DND-41 (cell line): Measurements from ENCODE around the gene RALGPS1.

Source experiments
- ATAC-seq: fragments of 200-7000 bp; cut with Tn5 transposase; 3 replicates; pipeline ENCODE4 v1.9.1; 2021; ENCODE audit warnings: low read depth; ENCODE audit not compliant: insufficient read depth
- DNase-seq: peaks from one replicate; pipeline ENCODE4 v3.0.0-alpha.2; 2020
- H2AFZ ChIP-seq: 2 replicates; pipeline ENCODE4 v1.6.0; 2012; ENCODE audit warnings: low read depth, low read length
- H3K27ac ChIP-seq: 2 replicates; pipeline ENCODE4 v1.5.1; 2012; ENCODE audit warnings: low read length, inconsistent platforms
- H3K27me3 ChIP-seq: fragments of 200-600 bp; sonication (generic); 2 replicates; pipeline ENCODE4 v1.6.0; 2012; ENCODE audit warnings: low read length, mild to moderate bottlenecking, inconsistent platforms; ENCODE audit not compliant: insufficient read depth, poor library complexity
- H3K36me3 ChIP-seq: 2 replicates; pipeline ENCODE4 v1.5.1; 2012; ENCODE audit warnings: low read length, inconsistent platforms; ENCODE audit not compliant: insufficient read depth
- H3K4me1 ChIP-seq: 2 replicates; pipeline ENCODE4 v1.5.1; 2012; ENCODE audit warnings: mild to moderate bottlenecking, low read length; ENCODE audit not compliant: insufficient read depth
- H3K4me2 ChIP-seq: 2 replicates; pipeline ENCODE4 v1.6.0; 2012; ENCODE audit warnings: mild to moderate bottlenecking, moderate library complexity, low read length, inconsistent platforms; ENCODE audit not compliant: insufficient read depth
- H3K4me3 ChIP-seq, 2 experiments: fragments of 200-600 bp in 1 of 2; shearing (Covaris generic) in 1 of 2; 2 replicates each; pipeline ENCODE4 v1.5.1; 2012 to 2016; ENCODE audit warnings: inconsistent platforms in 2 of 2, low read length in 2 of 2, mild to moderate bottlenecking in 2 of 2, low read depth in 1 of 2, moderate library complexity in 1 of 2
- H3K79me2 ChIP-seq: 2 replicates; pipeline ENCODE4 v1.6.0; 2012; ENCODE audit warnings: low read length, inconsistent platforms; ENCODE audit not compliant: insufficient read depth
- H3K9ac ChIP-seq: 2 replicates; pipeline ENCODE4 v1.6.0; 2012; ENCODE audit warnings: low read depth, mild to moderate bottlenecking, inconsistent platforms, low read length, moderate library complexity
- H3K9me3 ChIP-seq: 2 replicates; pipeline ENCODE4 v1.5.1; 2012; ENCODE audit warnings: low read length, moderate library complexity, mild to moderate bottlenecking, inconsistent platforms; ENCODE audit not compliant: insufficient read depth, severe bottlenecking
- H4K20me1 ChIP-seq: 2 replicates; pipeline ENCODE4 v1.6.0; 2012; ENCODE audit warnings: low read length; ENCODE audit not compliant: insufficient read depth
- CTCF ChIP-seq: IDR thresholded peaks from 2 replicates; pipeline ENCODE4 v1.5.1; 2012; ENCODE audit warnings: borderline replicate concordance, low read length, moderate library complexity, mild to moderate bottlenecking; ENCODE audit not compliant: poor library complexity, severe bottlenecking; ENCODE audit errors: extremely low read depth
- EZH2 ChIP-seq: IDR thresholded peaks from 3 replicates; pipeline ENCODE4 v1.6.1; 2012; ENCODE audit warnings: borderline replicate concordance, low read depth, mild to moderate bottlenecking, moderate library complexity, low read length, inconsistent platforms; ENCODE audit not compliant: severe bottlenecking

RALGPS1 gene

DNA sequence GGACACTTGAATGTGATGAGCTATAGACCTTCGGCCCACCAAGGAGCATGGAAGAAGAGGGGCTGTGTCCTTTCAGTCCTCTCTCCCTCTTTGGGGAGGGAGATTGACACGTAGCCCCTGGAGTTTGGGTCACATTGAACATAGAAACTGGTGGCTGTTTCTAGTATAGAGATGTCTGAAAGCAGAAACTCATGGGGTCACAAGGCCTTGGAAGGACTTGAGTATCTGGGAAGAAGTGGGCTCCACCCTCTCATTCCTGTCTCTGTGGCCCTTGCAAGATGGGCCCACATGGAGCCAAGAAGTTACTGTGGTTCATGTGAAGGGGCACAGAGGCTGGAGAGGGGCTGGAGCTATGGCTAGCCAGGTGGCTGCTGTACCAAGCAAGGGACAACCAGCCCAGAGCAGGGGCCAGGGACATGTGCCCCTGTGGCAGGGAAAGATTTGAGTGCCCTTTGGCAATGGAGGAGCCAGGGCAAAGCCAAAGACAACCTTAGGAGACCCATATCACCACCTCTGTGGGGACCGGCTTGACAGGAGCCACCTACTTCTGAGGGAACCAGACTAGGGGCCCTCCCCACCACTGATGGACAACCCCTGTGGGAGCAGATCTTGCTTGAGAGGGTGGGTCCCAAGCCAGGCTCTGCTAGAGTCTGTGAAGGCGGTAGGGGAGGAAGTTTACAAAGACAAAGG lies 220.6 kb downstream of the RALGPS1 start:
- no peak overlapping the region for H2AFZ ChIP-seq
- no peak overlapping the region for H3K4me3 ChIP-seq
- peaks cover 17% of the 10 kb centered on the region for H3K27me3 ChIP-seq
- H3K9ac ChIP-seq, result no peak overlapping the region
- H3K27ac ChIP-seq, result no peak overlapping the region
- ATAC-seq (no peak), DNase-seq (no peak)
- no peaks in the 10 kb centered on the region for H3K79me2 ChIP-seq
- H3K9me3 ChIP-seq, result no peaks in the 10 kb centered on the region
- H3K4me2 ChIP-seq, result no peak overlapping the region
- no peaks in the 10 kb centered on the region for H3K36me3 ChIP-seq
- no peaks in the 10 kb centered on the region for H3K4me1 ChIP-seq
- H4K20me1 ChIP-seq, result peaks cover 7% of the 10 kb centered on the region
- TF ChIP-seq EZH2 (no peak), CTCF (no peak)

GRCh38 chr9:127136081-127136879 lies 221.7 kb downstream of the RALGPS1 start:
- no peak overlapping the region for H3K4me3 ChIP-seq
- H2AFZ ChIP-seq, result no peak overlapping the region
- no peak overlapping the region for H3K9ac ChIP-seq
- H3K27me3 ChIP-seq, result peaks cover 17% of the 10 kb centered on the region
- H3K36me3 ChIP-seq, result no peaks in the 10 kb centered on the region
- no peaks in the 10 kb centered on the region for H3K4me1 ChIP-seq
- no peaks in the 10 kb centered on the region for H3K79me2 ChIP-seq
- no peak overlapping the region for H3K4me2 ChIP-seq
- TF ChIP-seq EZH2 (no peak), CTCF (no peak)
- ATAC-seq, result no peak
- no peak for DNase-seq
- peaks cover 7% of the 10 kb centered on the region for H4K20me1 ChIP-seq
- no peak overlapping the region for H3K27ac ChIP-seq
- H3K9me3 ChIP-seq, result no peaks in the 10 kb centered on the region

- TF ChIP-seq EZH2 (no peak), CTCF (no peak)
Measured at GRCh38 chr9:127136880-127137639, 222.5 kb downstream of the RALGPS1 start.

More at GRCh38 chr9:127136880-127137639, 222.5 kb downstream of the RALGPS1 start:
- Histone ChIP-seq H3K36me3 (no peaks in the 10 kb centered on the region), H3K4me1 (no peaks in the 10 kb centered on the region), H2AFZ (no peak overlapping the region), H3K4me3 (no peak overlapping the region), H3K4me2 (no peak overlapping the region), H3K27me3 (peaks cover 17% of the 10 kb centered on the region), H3K27ac (no peak overlapping the region), H3K79me2 (no peaks in the 10 kb centered on the region), H3K9ac (no peak overlapping the region), H3K9me3 (no peaks in the 10 kb centered on the region), H4K20me1 (peaks cover 7% of the 10 kb centered on the region)
- DNase-seq (no peak), ATAC-seq (no peak)
